Left kidney (tissue), 2 donors: ENCODE results near the gene NSMCE1. TPM values are rescaled to one million over a fixed set of nuclear protein-coding genes. Genes with fewer than 3 reads are reported as not detected.
"Not testable (repeated sequence)": the region's sequence is repeated elsewhere in the genome, so short reads cannot be mapped to it uniquely, and the experiment has no call there.

Experiments used
- DNase-seq: peaks from one replicate; pipeline ENCODE4 v3.0.0-alpha.2; 2013
- polyA plus RNA-seq: library from polyadenylated mRNA; unstranded; fragments of 120-200 nt; gene quantifications from one replicate; pipeline ENCODE4 v1.2.1, GENCODE V29; 2013; ENCODE audit not compliant: insufficient read length

Gene NSMCE1
- polyA plus RNA-seq, 1 donor, result 82.9 TPM

DNA sequence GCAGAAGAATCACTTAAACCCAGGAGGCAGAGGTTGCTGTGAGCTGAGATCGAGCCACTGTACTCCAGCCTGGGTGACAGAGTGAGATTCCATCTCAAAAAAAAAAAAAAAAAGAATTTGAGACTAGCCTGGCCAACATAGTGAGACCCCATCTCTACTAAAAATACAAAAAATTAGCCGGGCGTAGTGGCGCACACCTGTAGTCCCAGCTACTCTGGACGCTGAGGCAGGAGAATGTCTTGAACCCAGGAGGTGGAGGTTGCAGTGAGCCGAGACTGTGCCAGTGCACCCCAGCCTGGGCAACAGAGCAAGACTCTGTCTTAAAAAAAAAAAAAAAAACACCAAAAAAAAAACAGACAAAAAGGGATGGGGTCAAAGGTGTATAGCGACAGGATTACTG is 4.1 kb upstream of the NSMCE1 start:
- not testable (repeated sequence) for DNase-seq

GRCh38 chr16:27272076-27272475 is 3.5 kb upstream of the NSMCE1 start:
- DNase-seq, result no peak

- no peak for DNase-seq
Observed at GRCh38 chr16:27270349-27270748, 1.8 kb upstream of the NSMCE1 start.

DNA sequence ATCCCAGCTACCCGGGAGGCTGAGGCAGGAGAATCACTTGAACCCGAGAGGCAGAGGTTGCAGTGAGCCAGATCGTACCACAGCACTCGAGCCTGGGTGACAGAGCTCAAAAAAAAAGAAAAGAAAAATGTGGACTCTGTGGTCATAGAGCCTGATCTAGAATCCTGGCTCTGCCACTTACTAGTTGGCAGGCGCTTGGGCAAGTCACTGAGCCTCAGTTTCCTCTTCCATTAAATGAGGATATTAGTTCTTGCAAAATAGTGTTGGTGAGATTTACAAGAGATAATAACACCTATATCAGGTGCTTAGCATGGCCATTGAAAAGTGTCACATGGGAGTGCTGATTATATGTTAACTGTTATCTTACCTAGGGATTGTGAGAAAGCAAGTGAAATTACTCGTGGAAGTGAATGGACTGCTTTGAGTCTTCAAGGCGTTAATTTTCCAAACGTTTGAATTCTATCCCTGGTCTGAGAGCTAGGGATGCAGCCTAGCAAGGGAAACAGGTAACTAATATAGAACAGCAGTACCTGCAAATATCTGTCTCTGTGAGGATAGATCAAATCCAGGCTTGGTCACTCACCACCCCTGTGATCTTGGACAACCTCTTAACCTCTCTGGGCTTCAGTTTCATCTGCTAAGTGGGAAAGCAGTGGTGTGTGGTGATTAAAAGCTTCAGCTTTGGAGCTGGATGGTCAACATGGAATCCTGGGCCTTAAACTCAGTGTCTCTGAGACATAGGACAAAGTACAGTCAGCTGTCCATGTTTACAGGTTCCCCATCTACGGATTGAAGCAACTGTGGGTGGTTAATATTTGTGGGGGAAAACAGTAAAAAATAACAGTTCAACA is 953 bp upstream of the NSMCE1 start:
- DNase-seq, result no peak

DNA sequence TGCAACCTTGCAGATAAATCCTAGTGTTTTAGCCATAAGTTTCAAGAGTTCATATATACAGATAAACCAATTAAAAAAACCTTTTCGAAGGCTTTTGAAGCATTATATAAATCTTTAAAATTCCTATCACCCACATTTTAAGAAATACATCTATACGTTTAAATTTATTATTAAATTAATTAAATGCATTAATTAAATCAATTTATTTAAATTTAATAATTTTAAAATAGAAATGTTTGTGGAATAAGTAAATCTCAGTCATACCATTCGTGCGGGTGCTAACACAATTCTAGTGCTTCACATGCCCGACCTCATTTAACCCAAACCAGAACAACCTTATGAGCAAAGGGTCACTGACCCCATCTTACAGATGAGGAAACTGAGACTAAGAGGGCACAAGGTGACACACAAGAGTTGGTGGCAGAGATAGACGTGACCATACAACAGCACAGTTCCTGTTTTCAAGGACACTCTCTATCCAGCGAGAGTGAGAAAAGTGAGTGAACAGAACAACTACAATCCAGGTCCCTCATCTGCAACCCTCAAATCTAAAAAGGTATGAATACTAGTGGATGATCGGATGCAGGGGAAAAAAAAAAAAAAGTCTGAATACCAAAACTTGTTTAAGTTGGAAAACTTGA is 1.4 kb downstream of the NSMCE1 start:
- DNase-seq, result no peak

DNA sequence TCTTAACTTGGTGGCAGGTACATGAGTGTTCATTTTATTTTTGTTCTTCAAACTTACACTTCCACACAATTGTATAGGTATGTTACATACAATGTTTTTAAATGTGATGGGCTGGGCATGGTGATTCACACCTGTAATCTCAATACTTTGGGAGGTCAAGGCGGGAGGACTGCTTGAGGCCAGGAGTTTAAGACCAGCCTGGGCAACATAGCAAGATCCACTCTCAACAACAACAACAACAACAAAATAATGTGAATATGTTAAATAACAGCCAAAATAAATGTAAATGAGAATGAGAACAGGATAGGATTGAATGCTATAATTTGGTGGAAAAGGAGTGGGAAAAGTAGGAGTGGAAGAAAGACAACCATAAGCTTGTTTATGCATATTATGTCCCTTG is 2.6 kb downstream of the NSMCE1 start:
- DNase-seq, result no peak

GRCh38 chr16:27264151-27264550 is 4.4 kb downstream of the NSMCE1 start:
- no peak for DNase-seq

DNA sequence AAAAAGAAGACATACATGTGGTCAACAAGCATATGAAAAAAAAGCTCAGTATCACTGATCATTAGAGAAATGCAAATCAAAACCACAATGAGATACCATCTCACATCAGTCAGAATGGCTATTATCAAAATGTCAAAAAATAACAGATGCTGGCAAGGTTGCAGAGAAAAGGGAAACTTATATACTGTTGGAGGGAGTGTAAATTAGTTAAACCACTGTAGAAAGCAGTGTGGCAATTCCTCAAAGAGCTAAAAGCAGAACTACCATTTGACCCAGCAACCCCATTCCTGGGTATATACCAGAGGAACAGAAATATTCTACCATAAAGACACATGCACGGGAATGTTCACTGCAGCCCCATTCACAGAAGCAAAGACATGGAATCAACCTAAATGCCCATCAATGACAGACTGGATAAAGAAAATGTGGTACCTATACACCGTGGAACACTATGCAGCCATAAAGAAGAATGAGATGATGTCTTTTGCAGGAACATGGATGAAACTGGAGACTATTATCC is 5.6 kb downstream of the NSMCE1 start:
- not testable (repeated sequence) for DNase-seq

DNA sequence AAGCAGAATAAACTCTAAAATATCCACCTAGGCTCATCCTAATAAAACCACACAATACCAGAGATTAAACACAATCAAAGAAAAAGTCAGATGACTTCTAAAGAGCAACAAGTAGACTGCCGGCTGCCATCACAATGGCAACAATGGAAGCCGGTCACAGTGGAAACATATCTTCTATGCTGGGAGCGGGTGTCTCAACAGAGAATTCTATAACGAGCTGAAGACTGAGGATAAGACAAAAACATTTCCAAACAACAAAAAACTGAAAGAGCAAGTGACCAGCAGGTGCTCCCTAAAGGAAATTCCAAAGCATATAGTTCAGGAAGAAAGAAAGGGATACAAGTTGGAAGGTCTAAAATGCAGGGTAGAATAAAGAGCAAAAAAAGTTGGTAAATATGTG is 8.9 kb downstream of the NSMCE1 start:
- DNase-seq, result no peak

GRCh38 chr16:27258241-27258734 is 10.3 kb downstream of the NSMCE1 start:
- DNase-seq, result no peak

- DNase-seq, result no peak
Observed at GRCh38 chr16:27257271-27257670, 11.3 kb downstream of the NSMCE1 start.

- DNase-seq, result no peak
Observed at GRCh38 chr16:27256861-27257260, 11.7 kb downstream of the NSMCE1 start.

- DNase-seq, result no peak
Observed at GRCh38 chr16:27254262-27254811, 14.2 kb downstream of the NSMCE1 start.

DNA sequence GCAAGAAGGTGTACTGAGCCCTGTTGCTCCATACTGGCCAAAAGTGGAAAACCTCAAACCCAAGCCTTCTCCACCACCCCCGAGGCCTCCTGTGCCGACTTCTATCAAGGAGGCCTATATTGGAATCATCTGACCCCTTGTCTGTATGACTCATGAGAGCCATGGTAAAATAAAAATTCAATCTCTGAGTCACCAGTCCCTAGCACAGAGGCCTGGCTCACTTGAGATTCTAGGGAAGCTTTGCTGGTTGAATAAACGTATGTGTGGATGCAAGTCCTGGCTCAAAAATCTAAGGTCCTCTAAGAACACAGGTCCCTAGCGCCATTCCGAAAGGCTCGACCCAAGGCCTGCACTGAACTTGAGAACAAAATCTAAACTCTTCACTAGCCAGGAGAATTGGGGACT is 15.0 kb downstream of the NSMCE1 start:
- no peak for DNase-seq

GRCh38 chr16:27252206-27252585 is 16.4 kb downstream of the NSMCE1 start:
- no peak for DNase-seq

GRCh38 chr16:27251541-27252205 is 16.9 kb downstream of the NSMCE1 start:
- DNase-seq, result no peak

GRCh38 chr16:27248886-27249285 is 19.7 kb downstream of the NSMCE1 start:
- not testable (repeated sequence) for DNase-seq

DNA sequence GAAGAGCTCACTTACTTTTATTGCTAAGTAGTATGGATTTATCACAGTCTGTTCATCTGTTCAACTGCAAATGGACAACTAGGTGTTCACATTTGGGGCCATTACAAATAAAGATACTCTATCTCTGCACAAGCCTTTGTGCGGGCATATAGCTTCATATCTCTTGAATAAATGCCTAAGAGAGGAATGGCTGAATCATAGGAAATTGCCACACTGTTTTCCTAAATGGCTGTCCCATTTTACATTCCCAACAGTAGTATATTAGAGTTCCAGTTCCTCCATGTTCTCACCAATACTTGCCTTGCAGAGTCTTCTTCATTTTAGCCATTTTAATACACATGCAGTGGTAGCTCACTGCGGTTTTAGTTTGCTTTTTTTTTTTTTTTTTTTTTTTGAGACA is 20.5 kb downstream of the NSMCE1 start:
- no peak for DNase-seq

DNA sequence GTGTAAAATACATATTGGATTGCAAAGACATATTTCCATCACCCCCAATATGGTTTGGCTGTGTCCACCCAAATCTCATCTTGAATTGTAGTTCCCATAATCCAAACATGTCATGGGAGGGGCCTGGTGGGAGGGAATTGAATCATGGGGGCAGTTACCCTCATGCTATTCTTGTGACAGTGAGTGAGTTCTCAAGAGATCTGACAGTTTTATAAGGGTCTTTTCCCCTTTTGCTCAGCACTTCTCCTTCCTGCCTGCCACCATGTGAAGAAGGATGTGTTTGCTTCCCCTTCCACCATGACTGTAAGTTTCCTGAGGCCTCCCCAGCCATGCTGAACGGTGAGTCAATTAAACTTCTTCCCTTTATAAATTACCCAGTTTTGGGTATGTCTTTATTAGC is 21.5 kb downstream of the NSMCE1 start:
- DNase-seq, result not testable (repeated sequence)

- no peak for DNase-seq
Observed at GRCh38 chr16:27246439-27246838, 22.1 kb downstream of the NSMCE1 start.

- no peak for DNase-seq
Observed at GRCh38 chr16:27245276-27246172, 23.0 kb downstream of the NSMCE1 start.
